ENCODE results near the gene TLCD3B.

TLCD3B gene

GRCh38 chr16:30032083-30032819, 1.2 kb upstream of the TLCD3B start:
- peak; percentile 49 for DNase-seq
- in situ Hi-C loops (cut with HindIII; ENCODE audit: low pct_ligation_motif_present, low sequenced_read_pairs) = no loop called here
- Histone ChIP-seq H3K27ac (no peak overlapping the region), H3K36me3 (replicated peaks) (no peaks in the 10 kb centered on the region), H3K27me3 (replicated peaks) (peaks cover 36% of the 10 kb centered on the region), H3K4me3 (ENCODE audit: low read depth, low read length) (no peak overlapping the region)
- TF ChIP-seq, protein P1, sequence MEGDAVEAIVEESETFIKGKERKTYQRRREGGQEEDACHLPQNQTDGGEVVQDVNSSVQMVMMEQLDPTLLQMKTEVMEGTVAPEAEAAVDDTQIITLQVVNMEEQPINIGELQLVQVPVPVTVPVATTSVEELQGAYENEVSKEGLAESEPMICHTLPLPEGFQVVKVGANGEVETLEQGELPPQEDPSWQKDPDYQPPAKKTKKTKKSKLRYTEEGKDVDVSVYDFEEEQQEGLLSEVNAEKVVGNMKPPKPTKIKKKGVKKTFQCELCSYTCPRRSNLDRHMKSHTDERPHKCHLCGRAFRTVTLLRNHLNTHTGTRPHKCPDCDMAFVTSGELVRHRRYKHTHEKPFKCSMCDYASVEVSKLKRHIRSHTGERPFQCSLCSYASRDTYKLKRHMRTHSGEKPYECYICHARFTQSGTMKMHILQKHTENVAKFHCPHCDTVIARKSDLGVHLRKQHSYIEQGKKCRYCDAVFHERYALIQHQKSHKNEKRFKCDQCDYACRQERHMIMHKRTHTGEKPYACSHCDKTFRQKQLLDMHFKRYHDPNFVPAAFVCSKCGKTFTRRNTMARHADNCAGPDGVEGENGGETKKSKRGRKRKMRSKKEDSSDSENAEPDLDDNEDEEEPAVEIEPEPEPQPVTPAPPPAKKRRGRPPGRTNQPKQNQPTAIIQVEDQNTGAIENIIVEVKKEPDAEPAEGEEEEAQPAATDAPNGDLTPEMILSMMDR (IDR thresholded peaks at IDR 0.05; ENCODE audit: low read depth, low read length, missing control alignments) = peak; percentile 86

GRCh38 chr16:30031477-30031918, 427 bp upstream of the TLCD3B start:
- TF ChIP-seq, protein P1 (IDR thresholded peaks at IDR 0.05; ENCODE audit: low read depth, low read length, missing control alignments) = no peak
- H3K4me3 ChIP-seq (ENCODE audit: low read depth, low read length) = no peak overlapping the region
- H3K27ac ChIP-seq = no peak overlapping the region
- in situ Hi-C loops (cut with HindIII; ENCODE audit: low pct_ligation_motif_present, low sequenced_read_pairs) = no loop called here
- peaks cover 41% of the 10 kb centered on the region for H3K27me3 ChIP-seq (replicated peaks)
- DNase-seq = no peak
- no peaks in the 10 kb centered on the region for H3K36me3 ChIP-seq (replicated peaks)

DNA sequence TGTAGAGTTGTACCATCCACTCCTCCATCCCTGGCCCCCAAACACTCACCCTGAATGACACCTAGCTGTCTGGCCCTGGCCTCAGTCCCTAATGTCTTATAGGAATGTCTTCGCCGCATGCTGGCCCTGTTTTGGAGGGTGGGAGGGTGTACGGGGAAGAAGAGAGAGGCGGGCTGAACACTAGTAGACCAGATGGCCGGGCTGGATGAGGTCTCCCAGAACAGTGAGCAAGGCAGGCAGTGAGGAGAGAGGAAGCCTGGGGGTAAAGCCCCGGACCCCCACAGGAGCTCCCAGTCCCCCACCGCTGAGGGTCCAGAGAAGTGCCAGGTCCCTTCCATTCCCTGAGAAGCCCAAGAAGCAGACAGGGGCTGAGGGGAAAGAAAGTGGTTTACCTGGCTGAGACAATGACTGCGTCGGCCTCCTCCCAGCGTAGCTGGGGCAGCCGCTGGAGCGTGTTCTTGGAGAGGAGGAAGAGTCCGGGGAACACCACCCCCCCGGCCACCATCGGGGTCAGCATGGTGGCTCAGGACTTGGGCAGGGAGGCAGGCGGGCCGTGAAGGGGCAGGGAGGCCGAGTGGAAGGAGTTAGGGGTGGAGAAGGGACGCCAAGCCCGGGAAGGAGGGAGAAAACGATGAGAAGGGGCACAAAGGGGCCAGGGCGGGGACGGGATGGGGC, 923 bp downstream of the TLCD3B start:
- no peak overlapping the region for H3K27ac ChIP-seq
- H3K27me3 ChIP-seq (replicated peaks) = peaks cover 41% of the 10 kb centered on the region
- DNase-seq = no peak
- H3K4me3 ChIP-seq (ENCODE audit: low read depth, low read length) = no peak overlapping the region
- TF ChIP-seq, protein P1 (IDR thresholded peaks at IDR 0.05; ENCODE audit: low read depth, low read length, missing control alignments) = no peak
- H3K36me3 ChIP-seq (replicated peaks) = no peaks in the 10 kb centered on the region
- in situ Hi-C loops (cut with HindIII; ENCODE audit: low pct_ligation_motif_present, low sequenced_read_pairs) = no loop called here

DNA sequence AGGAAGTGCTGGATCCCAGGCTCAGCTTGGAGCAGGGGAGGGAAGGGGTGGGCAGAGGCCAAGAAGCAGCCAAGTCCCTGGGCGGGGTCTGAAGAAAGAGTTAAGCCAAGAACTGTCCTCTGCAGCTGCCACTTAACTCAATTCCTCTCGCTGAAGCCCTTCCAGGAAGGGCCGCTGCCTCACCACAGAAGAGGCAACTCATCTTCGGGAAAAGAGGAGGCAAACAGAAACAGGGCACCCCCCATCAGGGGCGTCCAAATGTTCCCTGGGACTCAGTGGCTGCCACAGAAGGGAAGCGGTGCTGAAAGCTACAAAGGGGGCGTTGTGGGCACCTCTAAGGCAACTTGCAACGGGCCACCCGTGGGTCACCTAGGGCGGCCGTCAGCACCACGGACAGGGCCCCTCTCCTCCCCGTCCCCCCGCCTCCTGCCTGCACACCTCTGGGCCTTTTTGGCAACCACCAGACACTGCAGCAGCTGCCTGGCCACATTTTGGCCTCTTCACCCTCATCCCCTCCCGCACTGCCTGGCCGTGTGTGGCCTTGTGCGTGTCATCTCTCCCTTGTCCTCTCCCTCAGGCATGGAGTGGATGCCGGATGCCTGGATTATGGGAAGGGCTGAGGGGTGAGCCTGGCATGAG, 2.5 kb downstream of the TLCD3B start:
- peaks cover 41% of the 10 kb centered on the region for H3K27me3 ChIP-seq (replicated peaks)
- no peak overlapping the region for H3K4me3 ChIP-seq (ENCODE audit: low read depth, low read length)
- TF ChIP-seq, protein P1 (IDR thresholded peaks at IDR 0.05; ENCODE audit: low read depth, low read length, missing control alignments) = no peak
- no peaks in the 10 kb centered on the region for H3K36me3 ChIP-seq (replicated peaks)
- DNase-seq = no peak
- in situ Hi-C loops (cut with HindIII; ENCODE audit: low pct_ligation_motif_present, low sequenced_read_pairs) = no loop called here
- no peak overlapping the region for H3K27ac ChIP-seq

GRCh38 chr16:30027588-30028437, 3.3 kb downstream of the TLCD3B start:
- no peak for DNase-seq
- Histone ChIP-seq H3K27me3 (replicated peaks) (peaks cover 42% of the 10 kb centered on the region), H3K36me3 (replicated peaks) (no peaks in the 10 kb centered on the region), H3K27ac (no peak overlapping the region), H3K4me3 (ENCODE audit: low read depth, low read length) (no peak overlapping the region)
- in situ Hi-C loops (cut with HindIII; ENCODE audit: low pct_ligation_motif_present, low sequenced_read_pairs) = no loop called here
- TF ChIP-seq, protein P1 (IDR thresholded peaks at IDR 0.05; ENCODE audit: low read depth, low read length, missing control alignments) = no peak
